Fibroblast of skin of right biceps (primary cell): ENCODE data around the gene COX7A2.

Source experiments
- DNase-seq: peaks from one replicate; pipeline ENCODE4 v3.0.0-alpha.2; 2013

The COX7A2 gene

DNA sequence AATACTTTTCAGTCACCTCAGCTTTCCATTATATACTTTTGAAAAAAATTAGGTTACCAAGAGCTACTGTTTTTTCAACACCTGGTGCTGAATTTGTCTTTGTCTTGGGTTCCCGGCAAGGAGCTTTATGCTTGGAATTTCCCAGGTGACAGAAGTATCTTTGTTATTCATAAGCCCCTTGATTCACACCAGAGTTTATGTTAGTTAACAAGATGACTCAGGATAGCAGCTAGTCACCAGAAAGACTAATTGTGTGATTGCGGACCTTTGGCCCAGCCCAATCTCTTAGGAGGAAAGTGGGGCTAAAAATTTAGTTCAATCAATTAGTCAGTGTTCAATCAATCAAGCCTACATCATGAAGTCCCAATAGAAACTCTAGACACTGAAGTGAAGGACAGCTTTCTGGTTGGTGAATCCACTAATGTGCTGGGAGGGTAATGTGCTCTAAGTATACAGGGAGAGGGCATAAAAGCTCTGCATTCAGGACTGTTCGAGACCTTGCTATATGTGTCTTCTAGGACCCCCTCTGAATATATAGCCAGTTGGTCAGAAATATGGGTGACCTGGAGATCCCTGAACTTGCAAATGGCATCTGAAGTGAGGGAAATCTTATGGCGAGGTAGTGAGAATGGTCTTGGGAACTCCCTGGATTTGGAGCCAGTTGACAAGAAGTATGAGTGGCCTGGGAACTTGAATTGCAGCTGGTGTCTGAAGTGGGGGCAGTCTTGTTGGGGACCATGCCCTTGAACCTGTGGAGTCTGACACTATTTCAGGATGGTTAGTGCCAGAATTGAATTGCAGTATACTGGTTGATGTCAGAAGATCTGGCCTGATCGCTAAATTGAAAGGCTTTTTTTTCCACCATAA, 24.8 kb upstream of the COX7A2 start:
- peak; percentile 20 for DNase-seq

DNA sequence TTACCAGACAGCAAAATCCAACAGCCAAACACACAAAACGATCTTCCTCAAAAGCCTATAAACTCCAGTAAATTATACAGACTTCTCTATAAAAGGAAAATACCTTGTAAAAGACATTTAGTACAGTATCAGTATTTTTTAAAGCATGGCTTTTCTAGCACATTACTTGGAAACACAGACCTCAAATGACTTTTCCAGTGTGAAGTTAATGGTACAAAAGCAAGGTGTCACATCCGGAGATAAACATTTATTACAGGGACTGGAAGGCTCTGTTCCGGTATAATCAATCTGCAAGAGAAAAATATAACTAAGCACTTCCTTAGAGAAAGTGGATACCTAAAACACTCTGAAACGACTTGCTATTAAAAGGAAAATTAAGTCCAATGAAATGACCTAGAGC, 23.9 kb upstream of the COX7A2 start:
- no peak for DNase-seq

GRCh38 chr6:75266716-75267291, 23.2 kb upstream of the COX7A2 start:
- peak; percentile 55 for DNase-seq

GRCh38 chr6:75263401-75263750, 19.8 kb upstream of the COX7A2 start:
- no peak for DNase-seq

DNA sequence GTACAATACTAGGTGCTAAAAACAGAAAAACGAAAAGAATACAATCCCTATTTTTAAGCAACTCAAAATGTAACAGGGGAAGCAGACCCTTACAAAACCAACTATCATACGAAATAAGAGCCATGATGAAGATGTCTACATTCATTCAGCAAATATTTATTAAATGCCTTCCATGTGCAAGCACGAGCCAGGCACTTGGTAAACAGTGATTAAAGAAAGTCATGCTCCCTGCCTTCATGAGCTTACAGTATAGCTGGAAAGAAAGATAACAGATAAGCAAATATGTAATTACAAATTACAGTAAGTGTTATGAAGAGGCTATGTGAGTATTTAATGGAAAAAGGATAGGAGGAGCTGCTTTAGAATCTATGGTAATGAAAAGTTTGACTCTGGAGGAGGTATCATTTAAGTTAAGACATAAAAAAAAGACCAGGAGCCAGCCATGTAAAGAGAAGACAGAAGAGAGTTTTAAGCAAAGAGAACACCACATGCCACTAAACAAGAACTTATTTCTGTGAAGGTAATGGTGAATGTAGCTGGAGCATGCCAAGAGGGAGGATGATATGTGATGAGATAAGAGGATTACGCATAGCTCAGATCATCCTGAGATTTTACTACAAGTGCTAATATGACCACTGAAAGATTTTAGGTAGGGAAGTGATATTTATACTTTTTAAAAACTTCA, 19.3 kb upstream of the COX7A2 start:
- no peak for DNase-seq

- DNase-seq = no peak
These were observed 17.7 kb upstream of the COX7A2 start for GRCh38 chr6:75261299-75261698.

GRCh38 chr6:75257343-75258087, 13.9 kb upstream of the COX7A2 start:
- no peak for DNase-seq

DNA sequence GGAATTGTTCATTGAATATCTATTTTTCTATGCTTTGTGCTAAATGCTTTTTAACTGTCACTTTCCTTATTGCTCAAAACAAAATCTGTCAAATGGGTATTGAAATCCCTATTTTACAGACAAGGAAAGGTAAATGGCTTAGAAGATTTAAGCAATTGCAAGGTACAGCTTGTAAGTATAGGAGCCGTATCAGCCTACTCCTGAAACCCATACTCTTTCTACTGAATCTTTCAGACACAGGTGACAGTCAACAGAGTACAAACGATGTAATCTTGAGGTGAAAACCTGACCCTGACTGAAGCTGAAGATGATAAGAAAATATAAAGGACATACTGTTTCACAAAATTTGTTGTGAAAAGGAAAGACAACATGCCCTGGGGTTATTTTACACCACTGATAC, 7.0 kb upstream of the COX7A2 start:
- no peak for DNase-seq

- no peak for DNase-seq
These were observed 6.2 kb upstream of the COX7A2 start for GRCh38 chr6:75249837-75250236.

GRCh38 chr6:75246386-75246785, 2.8 kb upstream of the COX7A2 start:
- DNase-seq = no peak

DNA sequence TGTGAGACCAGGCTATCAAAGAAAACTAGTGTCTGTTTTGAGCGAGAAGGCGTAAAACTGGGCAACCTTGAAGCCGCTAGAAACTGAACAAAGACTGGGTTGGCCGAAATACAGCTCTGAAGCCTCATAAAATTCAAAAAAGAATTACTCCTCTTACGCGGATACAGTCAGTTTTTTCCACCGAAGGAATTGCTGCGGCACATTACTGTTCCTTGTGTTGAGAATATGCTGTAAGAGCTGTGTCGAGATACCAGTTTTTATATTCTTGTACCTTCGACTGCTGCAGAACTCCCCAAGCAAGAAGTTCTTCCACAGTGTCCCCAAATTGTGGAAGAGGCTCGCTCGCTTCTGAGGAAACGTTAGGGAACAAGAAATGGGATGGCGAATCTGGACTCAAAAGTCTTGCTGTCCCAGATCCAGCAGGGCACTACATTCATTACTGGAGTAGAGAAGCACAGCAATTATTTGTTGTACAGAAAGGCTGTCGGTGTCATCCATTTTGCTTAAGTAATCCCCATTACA, 523 bp upstream of the COX7A2 start:
- no peak for DNase-seq

DNA sequence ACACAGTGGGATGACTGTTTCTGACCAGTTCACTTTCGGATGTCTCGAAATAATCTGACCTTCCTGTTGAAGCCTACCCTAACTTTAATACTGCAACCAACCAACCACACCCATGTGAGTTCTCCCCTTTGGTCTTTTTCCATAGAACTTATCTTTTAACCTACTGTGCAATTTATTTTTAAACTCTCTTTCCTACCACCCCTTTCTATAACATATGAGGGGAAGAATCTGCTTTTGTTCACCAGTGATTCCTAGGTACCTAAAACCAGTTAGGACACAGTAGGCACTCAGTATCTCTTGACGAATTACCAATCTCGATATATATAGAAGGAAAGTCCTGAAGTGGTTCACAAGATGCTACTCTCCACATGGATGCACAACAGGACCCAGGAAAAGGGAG, 7.0 kb downstream of the COX7A2 start:
- no peak for DNase-seq

DNA sequence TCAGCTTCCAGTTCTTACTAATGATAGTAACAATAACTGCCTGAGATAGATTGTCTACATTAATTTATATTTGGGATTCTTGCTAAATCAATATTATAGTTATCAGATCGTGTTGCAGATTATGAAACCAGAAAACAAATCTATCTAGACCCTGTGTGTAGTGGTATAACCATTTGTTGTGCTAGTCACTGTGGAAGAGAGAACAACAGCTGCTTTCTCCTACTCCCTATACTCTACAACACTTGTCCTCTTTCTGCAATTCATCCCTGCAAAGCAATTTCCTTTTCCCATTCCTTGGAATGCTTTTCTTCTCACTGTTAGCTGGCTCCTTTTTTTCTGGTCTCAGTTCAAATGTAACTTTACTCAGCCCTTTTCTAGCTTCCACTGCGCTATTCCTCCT, 8.3 kb downstream of the COX7A2 start:
- no peak for DNase-seq

- no peak for DNase-seq
These were observed 9.3 kb downstream of the COX7A2 start for GRCh38 chr6:75234126-75234865.

DNA sequence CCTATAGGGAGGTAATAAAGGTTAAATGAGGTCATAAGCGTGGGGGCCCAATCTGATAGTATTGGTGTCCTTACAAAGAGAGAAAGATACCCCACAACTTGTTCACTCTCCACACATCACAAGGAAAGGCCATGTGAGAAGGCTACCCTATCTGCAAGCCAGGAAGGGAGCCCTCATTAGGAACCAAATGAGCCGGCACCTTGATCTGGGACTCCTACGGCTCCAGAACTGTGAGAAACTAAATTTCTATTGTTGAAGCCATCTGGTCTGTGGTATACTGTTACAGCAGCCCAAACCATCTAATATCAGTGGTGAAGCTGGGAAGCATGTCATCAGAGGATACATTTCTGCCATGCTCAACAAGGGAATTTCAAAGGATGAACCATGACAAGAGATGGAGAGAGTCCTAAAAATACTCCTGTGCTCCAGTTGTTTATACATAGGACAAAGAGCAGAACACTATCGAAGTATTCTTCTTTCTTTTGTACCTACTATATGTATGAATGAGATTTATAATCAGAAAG, 10.4 kb downstream of the COX7A2 start:
- DNase-seq = no peak

GRCh38 chr6:75230484-75231325, 12.9 kb downstream of the COX7A2 start:
- DNase-seq = peak; percentile 67

DNA sequence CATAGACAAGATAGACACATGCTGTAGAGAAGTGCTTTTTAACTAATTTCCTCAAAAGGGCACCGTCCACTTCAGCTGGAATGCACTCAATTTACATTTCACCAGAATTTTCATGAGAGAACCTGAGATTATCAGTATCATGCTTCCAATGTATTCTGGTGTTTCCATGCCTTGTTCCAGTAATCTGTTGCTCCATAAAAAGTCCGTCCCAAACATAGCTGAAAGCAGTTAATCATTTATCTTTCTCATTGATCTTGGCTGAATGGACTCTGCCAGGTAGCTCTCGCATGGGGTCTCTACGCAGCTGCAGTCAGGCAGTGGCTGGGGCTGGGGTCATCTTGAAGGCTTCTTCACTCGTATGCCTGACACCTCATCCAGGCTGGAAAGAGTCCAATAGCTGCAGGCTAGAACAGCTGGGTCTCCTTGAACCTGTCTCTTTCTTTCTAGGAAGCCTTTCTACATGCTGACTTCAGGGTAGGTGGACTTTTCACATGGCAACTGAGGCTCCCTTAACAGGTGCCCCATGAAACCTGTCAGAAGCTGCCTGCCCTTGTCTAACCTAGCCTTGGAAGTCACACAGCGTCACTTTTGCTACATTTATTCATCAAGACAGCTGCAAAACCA, 19.2 kb downstream of the COX7A2 start:
- no peak for DNase-seq

DNA sequence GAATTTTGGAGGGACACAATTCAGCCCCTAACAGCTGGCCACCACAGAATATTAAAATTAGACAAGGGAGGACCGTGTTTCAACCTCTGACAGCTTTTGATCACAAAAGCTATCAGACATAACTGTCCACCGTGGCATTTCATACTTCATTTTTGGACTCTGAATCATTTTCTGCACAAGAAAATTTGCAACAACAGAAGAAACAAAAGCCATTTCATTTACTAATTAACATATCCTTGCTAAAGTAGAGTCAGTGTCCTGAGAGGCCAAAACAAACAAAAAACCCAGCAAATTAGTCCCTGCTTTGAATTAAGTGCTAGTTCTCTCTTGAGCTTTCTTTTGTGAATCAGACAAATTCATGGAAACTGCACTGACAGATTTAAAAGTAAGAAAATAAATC, 20.2 kb downstream of the COX7A2 start:
- no peak for DNase-seq

DNA sequence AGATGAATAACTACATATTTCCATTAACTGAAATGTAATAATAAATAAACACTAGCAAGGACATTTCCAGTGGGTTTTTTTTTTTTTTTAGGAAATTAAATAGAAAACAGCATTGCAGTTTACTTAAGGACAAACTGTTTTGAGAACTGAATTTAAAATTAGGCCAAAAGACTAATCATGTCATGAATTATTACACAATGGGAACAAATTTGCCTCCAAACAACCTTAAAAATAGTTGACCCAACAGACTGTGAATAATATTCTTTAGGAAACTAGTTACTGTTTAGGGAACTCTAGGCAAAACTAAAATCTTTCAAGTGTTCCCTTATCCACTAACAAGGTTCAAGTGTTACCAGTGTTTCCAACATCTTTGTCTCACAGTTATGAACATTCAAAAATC, 21.3 kb downstream of the COX7A2 start:
- no peak for DNase-seq

DNA sequence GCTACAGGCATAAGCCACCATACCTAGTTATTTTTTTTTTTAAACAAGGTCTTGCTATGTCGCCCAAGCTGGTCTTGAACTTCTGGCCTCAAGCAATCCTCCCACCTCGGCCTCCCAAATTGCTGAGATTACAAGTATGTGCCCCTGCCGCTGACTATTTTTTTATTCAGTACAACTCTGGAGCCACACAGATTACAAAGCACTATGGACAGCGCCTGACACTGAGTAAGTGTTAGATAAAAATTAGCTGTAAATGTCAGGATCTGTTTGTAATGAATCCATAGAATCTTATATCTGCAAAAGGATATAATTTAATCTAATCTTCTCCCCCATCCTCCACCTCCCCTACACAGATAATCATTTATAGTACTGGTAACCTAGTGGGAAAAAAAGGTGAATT, 22.5 kb downstream of the COX7A2 start:
- DNase-seq = no peak

DNA sequence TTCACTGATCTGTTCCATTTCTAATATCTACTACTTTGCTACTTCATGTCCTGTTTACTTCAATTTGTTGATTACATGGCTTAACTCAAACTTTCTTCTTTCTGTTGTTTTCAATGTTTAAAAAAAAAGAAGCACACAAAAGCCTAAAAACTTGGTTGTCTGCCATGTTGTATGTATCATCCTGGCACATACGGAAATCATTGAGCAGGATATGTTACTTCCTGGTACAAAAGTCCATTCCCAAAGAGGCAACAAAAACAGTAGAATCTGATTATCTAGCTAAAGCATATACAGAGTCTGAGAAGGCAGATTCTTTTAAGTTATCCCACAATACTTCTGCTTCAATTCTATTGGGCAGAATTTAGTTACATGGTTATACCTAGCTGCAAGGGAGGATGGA, 23.2 kb downstream of the COX7A2 start:
- peak; percentile 58 for DNase-seq
